ENCODE measurements around the gene PFN3. TPM values are rescaled to one million over a fixed set of nuclear protein-coding genes. Genes with fewer than 3 reads are reported as not detected.
"Not testable (repeated sequence)": the region's sequence is repeated elsewhere in the genome, so short reads cannot be mapped to it uniquely, and the experiment has no call there.

The PFN3 gene
- total and polyA plus RNA-seq, 2 of the 13 experiments (the other 11 are each of a cell fraction or from before 2014, with no cell fraction given), result not detected

- H3K9me3 ChIP-seq (ENCODE audit: low read length), result no peaks in the 10 kb centered on the region
- peaks cover 0 to 19% of the 10 kb centered on the region in 2 experiments; a peak in 2 of 5 replicates for H3K27me3 ChIP-seq (ENCODE audit: control insufficient read depth in 1 of 2, insufficient read depth in 2 of 2, low read length in 2 of 2)
- DNase-seq (ENCODE audit: low spot score) (no peak), ATAC-seq (no peak), FAIRE-seq (no peak)
- BruUV-seq (replicated peaks), result no TSS peak
- H3K79me2 ChIP-seq (ENCODE audit: insufficient read depth, low read length), result no peaks in the 10 kb centered on the region
- no peaks in the 10 kb centered on the region for H4K20me1 ChIP-seq (ENCODE audit: insufficient read depth, low read length)
- intact Hi-C loops (cut with micrococcal nuclease; ENCODE audit: unreplicated experiment) (no loop called here), in situ Hi-C loops (cut with HindIII; ENCODE audit: extremely low pct_ligation_motif_present, low pct_unique_long_range_greater_than_20kb) (no loop called here)
- H3K9ac ChIP-seq (ENCODE audit: insufficient read depth, low read depth, low read length), result no peak overlapping the region
- ChIA-PET POLR2A (interaction anchor here (0.8 kb wide), 1 partner anchor 27 kb away, joined by 3 read pairs; no protein-coding TSS in a partner anchor), CTCF (ENCODE audit: low intra/inter-chr PET ratio, low total read pairs) (no interaction called here)
- H3K27ac ChIP-seq (ENCODE audit: extremely low read length, insufficient read depth, low read length), result no peak overlapping the region
- H3K4me1 ChIP-seq (ENCODE audit: insufficient read depth, low read length), result peaks cover 40% of the 10 kb centered on the region
- H3K4me2 ChIP-seq (ENCODE audit: low read depth, low read length), result no peak overlapping the region
- no peak overlapping the region for H2AFZ ChIP-seq (ENCODE audit: low read length)
- H3K4me3 ChIP-seq (replicated peaks in 1 of 3; ENCODE audit: insufficient read depth in 1 of 3, low read depth in 2 of 3, low read length in 3 of 3), result no peak overlapping the region
- TF ChIP-seq ZNF549 (CRISPR knock-in tag; IDR thresholded peaks at IDR 0.05), result no peak
- 39% methylated on average over 6 of the region's 6 CpGs for WGBS (ENCODE audit: low lambda C conversion rate)
- H3K36me3 ChIP-seq (replicated peaks in 1 of 2; ENCODE audit: control insufficient read depth in 1 of 2, insufficient read depth in 2 of 2, low read length in 2 of 2), result no peaks in the 10 kb centered on the region
These were observed 20.8 kb upstream of the PFN3 start for GRCh38 chr5:177421062-177421798.

- H3K4me2 ChIP-seq (ENCODE audit: low read depth, low read length); FAIRE-seq; DNase-seq (ENCODE audit: low spot score); H2AFZ ChIP-seq (ENCODE audit: low read length); H3K36me3 ChIP-seq (replicated peaks in 1 of 2; ENCODE audit: control insufficient read depth in 1 of 2, insufficient read depth in 2 of 2, low read length in 2 of 2); H3K27ac ChIP-seq (ENCODE audit: extremely low read length, insufficient read depth, low read length); H3K4me3 ChIP-seq (replicated peaks in 1 of 3; ENCODE audit: insufficient read depth in 1 of 3, low read depth in 2 of 3, low read length in 3 of 3); intact Hi-C loops (cut with micrococcal nuclease; ENCODE audit: unreplicated experiment); in situ Hi-C loops (cut with HindIII; ENCODE audit: extremely low pct_ligation_motif_present, low pct_unique_long_range_greater_than_20kb); POLR2A ChIA-PET; CTCF ChIA-PET (ENCODE audit: low intra/inter-chr PET ratio, low total read pairs); H3K9me3 ChIP-seq (ENCODE audit: low read length); BruUV-seq (replicated peaks); ATAC-seq; H3K9ac ChIP-seq (ENCODE audit: insufficient read depth, low read depth, low read length); H3K79me2 ChIP-seq (ENCODE audit: insufficient read depth, low read length); H4K20me1 ChIP-seq (ENCODE audit: insufficient read depth, low read length): not testable (repeated sequence)
- peaks cover 0 to 20% of the 10 kb centered on the region in 2 experiments; a peak in 2 of 5 replicates for H3K27me3 ChIP-seq (ENCODE audit: control insufficient read depth in 1 of 2, insufficient read depth in 2 of 2, low read length in 2 of 2)
- WGBS (ENCODE audit: low lambda C conversion rate), result 37% methylated on average over 7 of the region's 7 CpGs
- H3K4me1 ChIP-seq (ENCODE audit: insufficient read depth, low read length), result peaks cover 42% of the 10 kb centered on the region
These were observed 20.0 kb upstream of the PFN3 start for GRCh38 chr5:177420472-177420871.

Measured in HepG2 (cell line).